Activated naive CD4-positive, alpha-beta T cell treated with anti-CD3 and anti-CD28 coated beads for 36 hours (primary cell): ENCODE results near the gene NPIPA2. TPM values are rescaled to one million over a fixed set of nuclear protein-coding genes. Genes with fewer than 3 reads are reported as not detected.
"Not testable (repeated sequence)": the region's sequence is repeated elsewhere in the genome, so short reads cannot be mapped to it uniquely, and the experiment has no call there.

Source experiments
- CTCF ChIA-PET: fragments of 350-600 bp; sonication (Branson Sonifier 250); formaldehyde crosslinking; loops from one replicate; lab custom pipeline; 2021; ENCODE audit warnings: antibody characterized with exemption; lab: Charles Lee
- DNase-seq: peaks from one replicate; pipeline ENCODE4 v3.0.0-alpha.2; 2020
- H3K27ac Mint-ChIP-seq: one replicate; pipeline ENCODE4 v1.8.0; 2021; ENCODE audit warnings: mild to moderate bottlenecking, mixed read lengths
- H3K27me3 Mint-ChIP-seq: one replicate; pipeline ENCODE4 v1.8.0; 2021; ENCODE audit warnings: low read depth, mixed read lengths
- H3K36me3 Mint-ChIP-seq: one replicate; pipeline ENCODE4 v1.8.0; 2021; ENCODE audit warnings: low read depth, mixed read lengths
- H3K4me1 Mint-ChIP-seq: one replicate; pipeline ENCODE4 v1.8.0; 2021; ENCODE audit warnings: low read depth, mixed read lengths
- H3K4me3 Mint-ChIP-seq: one replicate; pipeline ENCODE4 v1.8.0; 2021; ENCODE audit warnings: mild to moderate bottlenecking, moderate library complexity, mixed read lengths
- H3K9me3 Mint-ChIP-seq: one replicate; pipeline ENCODE4 v1.8.0; 2021; ENCODE audit warnings: mixed read lengths
- intact Hi-C: fragments of 100-400 bp; cut with micrococcal nuclease; formaldehyde crosslinking; loops from one replicate; pipeline ENCODE4 v1.15.1; 2023
- total RNA-seq, 2 experiments: library from RNA; stranded (reverse); gene quantifications; one replicate each; pipeline ENCODE4 v1.2.3, GENCODE V29; 2021

Gene NPIPA2
- 1 to 10 TPM; 3.6 to 4.1 TPM for total RNA-seq

GRCh38 chr16:14742273-14743128 is at the start of gene NPIPA2:
TSS of gene NPIPA2 (plus strand) at chr16:14742533. CDS start at chr16:14748066, 5,533 bp downstream.
- H3K4me3 Mint-ChIP-seq, intact Hi-C loops, H3K27me3 Mint-ChIP-seq, DNase-seq, CTCF ChIA-PET, H3K4me1 Mint-ChIP-seq, H3K9me3 Mint-ChIP-seq, H3K36me3 Mint-ChIP-seq, H3K27ac Mint-ChIP-seq: not testable (repeated sequence)

GRCh38 chr16:14694129-14694528 is 48.2 kb upstream of the NPIPA2 start, which contains the start of gene PLA2G10:
TSS of gene PLA2G10 (minus strand) at chr16:14694308. CDS start at chr16:14694229, 79 bp downstream.
- H3K9me3 Mint-ChIP-seq, H3K27ac Mint-ChIP-seq, H3K36me3 Mint-ChIP-seq, H3K4me1 Mint-ChIP-seq, H3K27me3 Mint-ChIP-seq, CTCF ChIA-PET, DNase-seq, intact Hi-C loops, H3K4me3 Mint-ChIP-seq: not testable (repeated sequence)

- H3K36me3 Mint-ChIP-seq, H3K4me3 Mint-ChIP-seq, DNase-seq, H3K27me3 Mint-ChIP-seq, CTCF ChIA-PET, H3K4me1 Mint-ChIP-seq, H3K9me3 Mint-ChIP-seq, H3K27ac Mint-ChIP-seq, intact Hi-C loops: not testable (repeated sequence)
Measured at GRCh38 chr16:14701859-14702258, 40.5 kb upstream of the NPIPA2 start.

- intact Hi-C loops, H3K36me3 Mint-ChIP-seq, H3K27me3 Mint-ChIP-seq, H3K27ac Mint-ChIP-seq, H3K4me3 Mint-ChIP-seq, H3K4me1 Mint-ChIP-seq, CTCF ChIA-PET, H3K9me3 Mint-ChIP-seq, DNase-seq: not testable (repeated sequence)
Measured at GRCh38 chr16:14702672-14703071, 39.7 kb upstream of the NPIPA2 start.

- CTCF ChIA-PET, H3K4me3 Mint-ChIP-seq, intact Hi-C loops, H3K9me3 Mint-ChIP-seq, H3K27me3 Mint-ChIP-seq, H3K4me1 Mint-ChIP-seq, H3K27ac Mint-ChIP-seq, DNase-seq, H3K36me3 Mint-ChIP-seq: not testable (repeated sequence)
Measured at GRCh38 chr16:14703156-14704011, 38.9 kb upstream of the NPIPA2 start, which contains the start of gene NPIPA3. TSS of gene NPIPA3 (plus strand) at chr16:14703411. CDS start at chr16:14708944, 5,533 bp downstream.

GRCh38 chr16:14733233-14733632 is 9.1 kb upstream of the NPIPA2 start:
- DNase-seq, H3K27ac Mint-ChIP-seq, H3K36me3 Mint-ChIP-seq, H3K9me3 Mint-ChIP-seq, H3K4me3 Mint-ChIP-seq, H3K27me3 Mint-ChIP-seq, intact Hi-C loops, CTCF ChIA-PET, H3K4me1 Mint-ChIP-seq: not testable (repeated sequence)

GRCh38 chr16:14740832-14741385 is 1.4 kb upstream of the NPIPA2 start:
- intact Hi-C loops, H3K27me3 Mint-ChIP-seq, H3K4me3 Mint-ChIP-seq, DNase-seq, H3K9me3 Mint-ChIP-seq, CTCF ChIA-PET, H3K27ac Mint-ChIP-seq, H3K36me3 Mint-ChIP-seq, H3K4me1 Mint-ChIP-seq: not testable (repeated sequence)

GRCh38 chr16:14741794-14742193 is 539 bp upstream of the NPIPA2 start:
- DNase-seq, CTCF ChIA-PET, intact Hi-C loops, H3K4me1 Mint-ChIP-seq, H3K36me3 Mint-ChIP-seq, H3K27me3 Mint-ChIP-seq, H3K4me3 Mint-ChIP-seq, H3K27ac Mint-ChIP-seq, H3K9me3 Mint-ChIP-seq: not testable (repeated sequence)

- DNase-seq, CTCF ChIA-PET, H3K4me3 Mint-ChIP-seq, intact Hi-C loops, H3K4me1 Mint-ChIP-seq, H3K27me3 Mint-ChIP-seq, H3K9me3 Mint-ChIP-seq, H3K36me3 Mint-ChIP-seq, H3K27ac Mint-ChIP-seq: not testable (repeated sequence)
Measured at GRCh38 chr16:14773654-14774053, 31.3 kb downstream of the NPIPA2 start.

GRCh38 chr16:14775624-14776023 is 33.3 kb downstream of the NPIPA2 start:
- H3K4me1 Mint-ChIP-seq, H3K9me3 Mint-ChIP-seq, H3K36me3 Mint-ChIP-seq, H3K27me3 Mint-ChIP-seq, CTCF ChIA-PET, H3K4me3 Mint-ChIP-seq, H3K27ac Mint-ChIP-seq, intact Hi-C loops, DNase-seq: not testable (repeated sequence)

- H3K4me1 Mint-ChIP-seq, H3K4me3 Mint-ChIP-seq, CTCF ChIA-PET, H3K27me3 Mint-ChIP-seq, H3K36me3 Mint-ChIP-seq, H3K27ac Mint-ChIP-seq, intact Hi-C loops, H3K9me3 Mint-ChIP-seq, DNase-seq: not testable (repeated sequence)
Measured at GRCh38 chr16:14776763-14777162, 34.4 kb downstream of the NPIPA2 start.

- intact Hi-C loops, H3K36me3 Mint-ChIP-seq, DNase-seq, CTCF ChIA-PET, H3K27ac Mint-ChIP-seq, H3K27me3 Mint-ChIP-seq, H3K9me3 Mint-ChIP-seq, H3K4me1 Mint-ChIP-seq, H3K4me3 Mint-ChIP-seq: not testable (repeated sequence)
Measured at GRCh38 chr16:14779368-14779877, 37.1 kb downstream of the NPIPA2 start.
